T-cell (primary cell): ENCODE data around the gene DSCAML1. TPM values are rescaled to one million over a fixed set of nuclear protein-coding genes. Genes with fewer than 3 reads are reported as not detected.

Experiments
- ATAC-seq, 4 experiments: fragments of 200-7000 bp in 3 of 4; fragments of 150-1000 bp in 1 of 4; cut with Tn5 transposase; replicated peaks in 1 of 4; 1 replicate in 3 of 4; 2 replicates in 1 of 4; pipeline ENCODE4 v1.10.0; 2021; ENCODE audit warnings: moderate library complexity in 3 of 4, mild to moderate bottlenecking in 2 of 4, moderate number of reproducible peaks in 1 of 4
- CTCF ChIA-PET, 2 donors: fragments of 300-600 bp; sonication (Branson Sonifier 250); formaldehyde crosslinking; loops; one replicate each; lab custom pipeline; 2022; ENCODE audit warnings: antibody characterized with exemption in 2 of 2; lab: Charles Lee
- POLR2A ChIA-PET, 2 donors: fragments of 300-600 bp; sonication (Branson Sonifier 250); formaldehyde crosslinking; loops; one replicate each; lab custom pipeline; 2022; ENCODE audit warnings: antibody characterized with exemption in 2 of 2; lab: Charles Lee
- DNase-seq, 35 experiments: peaks; one replicate each; pipeline versions ENCODE4 v3.0.0 to v3.0.0-alpha.2; 2013 to 2023
- H3K27ac ChIP-seq: one replicate; pipeline ENCODE4 v1.5.1; 2013; ENCODE audit warnings: low read length
- H3K27me3 ChIP-seq, 2 experiments: replicated peaks in 1 of 2; 1 replicate in 1 of 2; 2 replicates in 1 of 2; pipeline versions ENCODE4 v1.6.1 to v1.7.0; 2013; ENCODE audit warnings: low read length in 1 of 2, mixed read lengths in 1 of 2; ENCODE audit not compliant: control insufficient read depth in 2 of 2, insufficient read depth in 2 of 2; ENCODE audit errors: extremely low read depth in 1 of 2
- H3K36me3 ChIP-seq, 2 donors: 1 replicate in 1 of 2; 2 replicates in 1 of 2; pipeline versions ENCODE4 v1.6.1 to v1.7.0; 2013; ENCODE audit warnings: low read length in 1 of 2; ENCODE audit not compliant: control insufficient read depth in 2 of 2, insufficient read depth in 1 of 2; ENCODE audit errors: extremely low read depth in 1 of 2
- H3K4me1 ChIP-seq, 2 experiments: 1 replicate in 1 of 2; 2 replicates in 1 of 2; pipeline versions ENCODE4 v1.6.1 to v1.7.0; 2013; ENCODE audit warnings: low read length in 2 of 2, mixed read lengths in 1 of 2; ENCODE audit not compliant: insufficient read depth in 2 of 2, control insufficient read depth in 1 of 2; ENCODE audit errors: extremely low read depth in 1 of 2
- H3K4me3 ChIP-seq, 2 donors: 1 replicate in 1 of 2; 2 replicates in 1 of 2; pipeline versions ENCODE4 v1.5.1 to v1.7.0; 2013; ENCODE audit warnings: mild to moderate bottlenecking in 2 of 2, low read length in 1 of 2, moderate library complexity in 1 of 2; ENCODE audit not compliant: control insufficient read depth in 1 of 2; ENCODE audit errors: extremely low read depth in 1 of 2
- H3K9me3 ChIP-seq: 2 replicates; pipeline ENCODE4 v1.7.0; 2013
- H3K27ac Mint-ChIP-seq, 2 donors: one replicate each; pipeline ENCODE4 v1.8.0; 2020 to 2021; ENCODE audit warnings: mild to moderate bottlenecking in 2 of 2, mixed read lengths in 2 of 2
- H3K27me3 Mint-ChIP-seq, 2 donors: one replicate each; pipeline ENCODE4 v1.8.0; 2021 to 2022; ENCODE audit warnings: mixed read lengths in 2 of 2
- H3K36me3 Mint-ChIP-seq: one replicate; pipeline ENCODE4 v1.8.0; 2021; ENCODE audit warnings: mixed read lengths
- H3K4me1 Mint-ChIP-seq, 3 donors: one replicate each; pipeline ENCODE4 v1.8.0; 2020 to 2022; ENCODE audit warnings: mixed read lengths in 3 of 3, mild to moderate bottlenecking in 1 of 3
- H3K4me3 Mint-ChIP-seq, 3 donors: one replicate each; pipeline ENCODE4 v1.8.0; 2020 to 2022; ENCODE audit warnings: mild to moderate bottlenecking in 3 of 3, mixed read lengths in 3 of 3, moderate library complexity in 3 of 3
- H3K9me3 Mint-ChIP-seq, 3 donors: one replicate each; pipeline ENCODE4 v1.8.0; 2020 to 2022; ENCODE audit warnings: mixed read lengths in 3 of 3
- WGBS: methylation state at CpG from one replicate; pipeline ENCODE4 v1.1.5; 2013; ENCODE audit warnings: missing lambda C conversion rate; ENCODE audit not compliant: insufficient coverage; 5-methylcytosine and 5-hydroxymethylcytosine counted together
- total RNA-seq, 35 experiments: library from RNA in 6 of 35; stranded (reverse) in 6 of 35; fragments of 120-200 nt in 1 of 35; gene quantifications; one replicate each; pipeline versions ENCODE4 v1.2.1 to v1.2.4 and lab custom pipeline; 2013 to 2026

Gene DSCAML1
- total RNA-seq, 5 donors from 2014 or later (not counting 1 experiment from before 2014, with no cell fraction given) = 0.15 to 2.4 (median 0.96) TPM

- ATAC-seq (no peak), DNase-seq (no peak)
- 92% methylated on average over 14 of the region's 18 CpGs for WGBS
- peaks cover 0 to 30% of the 10 kb centered on the region in 2 experiments for H3K27me3 ChIP-seq
- ChIA-PET POLR2A (no interaction called here), CTCF (interaction anchor here in 1 of 2 donors (0.5 kb wide), 1 partner anchor 39 kb away, joined by 4 read pairs; the partner anchor contains the start of gene FXYD6)
- no peak overlapping the region for H3K27ac ChIP-seq
- H3K4me3 ChIP-seq = no peak overlapping the region
- Mint-ChIP-seq H3K36me3 (no peaks in the 10 kb centered on the region), H3K9me3 (no peaks in the 10 kb centered on the region), H3K27ac (no peak overlapping the region), H3K27me3 (peaks cover 2 to 4% of the 10 kb centered on the region in 2 donors), H3K4me3 (no peak overlapping the region), H3K4me1 (peaks cover 0 to 6% (median 2%) of the 10 kb centered on the region in 3 donors)
- H3K36me3 ChIP-seq = no peaks in the 10 kb centered on the region
- peaks cover 0 to 16% of the 10 kb centered on the region in 2 experiments for H3K4me1 ChIP-seq
- H3K9me3 ChIP-seq = no peaks in the 10 kb centered on the region
Measured at GRCh38 chr11:117837070-117837776, 40.2 kb upstream of the DSCAML1 start.

GRCh38 chr11:117836077-117836960 lies 39.3 kb upstream of the DSCAML1 start:
- H3K27me3 Mint-ChIP-seq = peaks cover 0 to 4% of the 10 kb centered on the region in 2 donors
- POLR2A ChIA-PET = no interaction called here
- no peaks in the 10 kb centered on the region for H3K9me3 Mint-ChIP-seq
- CTCF ChIA-PET = interaction anchor here in 1 of 2 donors (0.5 to 0.6 kb wide), 2 partner anchors 40 to 891 kb away, joined by 3 to 4 read pairs; partner anchors contain the start of gene FXYD6
- Histone ChIP-seq H3K36me3 (no peaks in the 10 kb centered on the region), H3K27me3 (peaks cover 0 to 30% of the 10 kb centered on the region in 2 experiments), H3K9me3 (no peaks in the 10 kb centered on the region), H3K27ac (no peak overlapping the region), H3K4me3 (no peak overlapping the region), H3K4me1 (peaks cover 0 to 16% of the 10 kb centered on the region in 2 experiments)
- 84% methylated on average over 4 of the region's 14 CpGs for WGBS
- H3K36me3 Mint-ChIP-seq = no peaks in the 10 kb centered on the region
- DNase-seq (no peak), ATAC-seq (no peak)
- no peak overlapping the region for H3K4me3 Mint-ChIP-seq
- peaks cover 0 to 8% (median 5%) of the 10 kb centered on the region in 3 donors for H3K4me1 Mint-ChIP-seq
- no peak overlapping the region for H3K27ac Mint-ChIP-seq

GRCh38 chr11:117835576-117835975 lies 38.6 kb upstream of the DSCAML1 start:
- DNase-seq (no peak), ATAC-seq (no peak)
- H3K4me1 ChIP-seq = peaks cover under 1 to 24% of the 10 kb centered on the region in 2 experiments
- H3K27ac ChIP-seq = no peak overlapping the region
- ChIA-PET CTCF (no interaction called here), POLR2A (no interaction called here)
- Mint-ChIP-seq H3K27ac (no peak overlapping the region), H3K27me3 (peaks cover 0 to 4% of the 10 kb centered on the region in 2 donors), H3K4me3 (no peak overlapping the region), H3K4me1 (peaks cover 7 to 16% (median 12%) of the 10 kb centered on the region in 3 donors), H3K9me3 (no peaks in the 10 kb centered on the region), H3K36me3 (no peaks in the 10 kb centered on the region)
- WGBS = 85% methylated on average over 6 of the region's 8 CpGs
- no peaks in the 10 kb centered on the region for H3K36me3 ChIP-seq
- H3K4me3 ChIP-seq = no peak overlapping the region
- no peaks in the 10 kb centered on the region for H3K9me3 ChIP-seq
- H3K27me3 ChIP-seq = peaks cover 0 to 30% of the 10 kb centered on the region in 2 experiments

- Mint-ChIP-seq H3K36me3 (no peaks in the 10 kb centered on the region), H3K27ac (no peak overlapping the region), H3K4me3 (no peak overlapping the region), H3K9me3 (no peaks in the 10 kb centered on the region), H3K4me1 (peaks cover 13 to 22% (median 19%) of the 10 kb centered on the region in 3 donors), H3K27me3 (peaks cover 0 to 4% of the 10 kb centered on the region in 2 donors)
- no peak overlapping the region for H3K27ac ChIP-seq
- no peak overlapping the region for H3K4me3 ChIP-seq
- ATAC-seq (no peak), DNase-seq (no peak)
- H3K4me1 ChIP-seq = peaks cover 2 to 30% of the 10 kb centered on the region in 2 experiments
- WGBS = 94% methylated on average over 15 of the region's 17 CpGs
- CTCF ChIA-PET = interaction anchor here in 1 of 2 donors (1.0 kb wide), 1 partner anchor 217 kb away, joined by 3 read pairs; no protein-coding TSS in a partner anchor
- no peaks in the 10 kb centered on the region for H3K9me3 ChIP-seq
- H3K27me3 ChIP-seq = peaks cover 0 to 24% of the 10 kb centered on the region in 2 experiments
- POLR2A ChIA-PET = no interaction called here
- no peaks in the 10 kb centered on the region for H3K36me3 ChIP-seq
Measured at GRCh38 chr11:117834838-117835443, 37.9 kb upstream of the DSCAML1 start.

GRCh38 chr11:117834068-117834810 lies 37.2 kb upstream of the DSCAML1 start:
- peaks cover 13 to 29% (median 23%) of the 10 kb centered on the region in 3 donors for H3K4me1 Mint-ChIP-seq
- H3K27ac ChIP-seq = no peak overlapping the region
- no peak overlapping the region for H3K4me3 Mint-ChIP-seq
- 82% methylated on average over 3 of the region's 6 CpGs for WGBS
- peaks cover 2 to 37% of the 10 kb centered on the region in 2 experiments for H3K4me1 ChIP-seq
- H3K27ac Mint-ChIP-seq = peak overlapping the region in 1 of 2 donors; percentile 73
- no peak for DNase-seq
- H3K36me3 Mint-ChIP-seq = no peaks in the 10 kb centered on the region
- no peak overlapping the region for H3K4me3 ChIP-seq
- H3K36me3 ChIP-seq = no peaks in the 10 kb centered on the region
- H3K27me3 ChIP-seq = peaks cover 0 to 24% of the 10 kb centered on the region in 2 experiments
- POLR2A ChIA-PET = no interaction called here
- CTCF ChIA-PET = interaction anchor here (0.9 to 1.0 kb wide), 2 partner anchors 17 to 218 kb away, joined by 3 read pairs; no protein-coding TSS in a partner anchor
- H3K9me3 ChIP-seq = no peaks in the 10 kb centered on the region
- H3K27me3 Mint-ChIP-seq = peaks cover 0 to 4% of the 10 kb centered on the region in 2 donors
- no peak for ATAC-seq
- no peaks in the 10 kb centered on the region for H3K9me3 Mint-ChIP-seq
